HCT116 (cell line): ENCODE results near the gene KRT14. TPM values are rescaled to one million over a fixed set of nuclear protein-coding genes. Genes with fewer than 3 reads are reported as not detected.

Experiments
- ATAC-seq: fragments of 200-7000 bp; cut with Tn5 transposase; 2 replicates; pipeline ENCODE4 v1.9.1; 2020; ENCODE audit warnings: mild to moderate bottlenecking, moderate library complexity
- BruUV-seq: library from RNA; stranded (reverse); fragments of 400-500 nt; replicated peaks from 2 replicates; lab custom pipeline; 2021; lab: Mats Ljungman, UMichigan
- CTCF ChIA-PET: fragments of 300-600 bp; sonication (Branson Sonifier 250); formaldehyde crosslinking; loops from one replicate; lab custom pipeline; 2021; ENCODE audit warnings: antibody characterized with exemption; lab: Charles Lee
- POLR2A ChIA-PET: fragments of 300-600, 350-600 bp; sonication (Branson Sonifier 250); formaldehyde crosslinking; loops from one replicate; lab custom pipeline; 2021; ENCODE audit warnings: antibody characterized with exemption; lab: Charles Lee
- RAD21 ChIA-PET, 2 experiments: fragments of 300-600 bp; sonication (Branson Sonifier 250); formaldehyde crosslinking; loops; one replicate each; lab custom pipeline; 2023; ENCODE audit warnings: low total read pairs in 2 of 2; ENCODE audit not compliant: uncharacterized antibody in 2 of 2, unreplicated experiment in 2 of 2, low non-redundant PET in 1 of 2; lab: Charles Lee
- DNase-seq: peaks from one replicate; pipeline ENCODE4 v3.0.0-alpha.2; 2010; ENCODE audit warnings: low read depth, low spot score
- H2AFZ ChIP-seq: fragments of 200-600 bp; shearing (Covaris generic), sonication (generic); 2 replicates; pipeline ENCODE4 v1.6.1; 2017; ENCODE audit warnings: low read depth, mixed run types, mixed read lengths, antibody characterized with exemption, low read length; ENCODE audit not compliant: poor library complexity, severe bottlenecking
- H3K27ac ChIP-seq: 2 replicates; pipeline ENCODE4 v1.5.1; 2012; ENCODE audit warnings: low read depth, low read length
- H3K27me3 ChIP-seq: fragments of 200-600 bp; sonication (generic); 2 replicates; pipeline ENCODE4 v1.6.1; 2016; ENCODE audit warnings: mixed run types, low read length, mixed read lengths; ENCODE audit not compliant: insufficient read depth
- H3K36me3 ChIP-seq, 2 experiments: fragments of 200-500 bp in 1 of 2; fragments of 200-600 bp in 1 of 2; sonication (Bioruptor generic) in 1 of 2; sonication (generic) in 1 of 2; 2 replicates each; pipeline versions ENCODE4 v1.5.1 to v1.6.1; 2014 to 2016; ENCODE audit warnings: low read length in 2 of 2, inconsistent platforms in 1 of 2, mixed read lengths in 1 of 2, mixed run types in 1 of 2; ENCODE audit not compliant: insufficient read depth in 2 of 2, control insufficient read depth in 1 of 2
- H3K4me1 ChIP-seq, 2 experiments: fragments of 200-600 bp in 1 of 2; sonication (generic) in 1 of 2; 2 replicates each; pipeline versions ENCODE4 v1.5.1 to v1.6.1; 2012 to 2017; ENCODE audit warnings: low read length in 2 of 2, inconsistent platforms in 1 of 2, mild to moderate bottlenecking in 1 of 2, mixed read lengths in 1 of 2, mixed run types in 1 of 2, moderate library complexity in 1 of 2; ENCODE audit not compliant: insufficient read depth in 2 of 2, control insufficient read depth in 1 of 2
- H3K4me2 ChIP-seq: fragments of 200-600 bp; sonication (generic); 2 replicates; pipeline ENCODE4 v1.6.1; 2017; ENCODE audit warnings: mixed run types, low read length, mixed read lengths
- H3K4me3 ChIP-seq, 2 experiments: fragments of 200-600 bp in 1 of 2; sonication (generic) in 1 of 2; replicated peaks in 1 of 2; 2 replicates each; pipeline ENCODE4 v1.5.1; 2011 to 2016; ENCODE audit warnings: low read length in 2 of 2, control low read depth in 1 of 2, low read depth in 1 of 2, mild to moderate bottlenecking in 1 of 2, mixed read lengths in 1 of 2, mixed run types in 1 of 2
- H3K79me2 ChIP-seq: fragments of 200-600 bp; sonication (generic); 2 replicates; pipeline ENCODE4 v1.6.1; 2017; ENCODE audit warnings: mild to moderate bottlenecking, mixed run types, low read length, moderate library complexity, mixed read lengths; ENCODE audit not compliant: insufficient read depth
- H3K9ac ChIP-seq: fragments of 200-600 bp; sonication (generic); 2 replicates; pipeline ENCODE4 v1.6.1; 2016; ENCODE audit warnings: low read length, mixed read lengths
- H3K9me2 ChIP-seq: fragments of 200-600 bp; sonication (generic), shearing (Covaris generic); 2 replicates; pipeline ENCODE4 v1.6.1; 2017; ENCODE audit warnings: mixed run types, mild to moderate bottlenecking, moderate library complexity; ENCODE audit not compliant: insufficient read depth
- H3K9me3 ChIP-seq, 2 experiments: fragments of 200-500 bp in 1 of 2; fragments of 200-600 bp in 1 of 2; sonication (Bioruptor generic) in 1 of 2; sonication (generic) in 1 of 2; 2 replicates each; pipeline ENCODE4 v1.6.1; 2014 to 2017; ENCODE audit warnings: low read length in 2 of 2, mixed read lengths in 2 of 2, inconsistent platforms in 1 of 2, low read depth in 1 of 2, mild to moderate bottlenecking in 1 of 2, mixed run types in 1 of 2, moderate library complexity in 1 of 2; ENCODE audit not compliant: control insufficient read depth in 1 of 2, insufficient read depth in 1 of 2
- H4K20me1 ChIP-seq: fragments of 200-600 bp; sonication (generic), shearing (Covaris generic); 2 replicates; pipeline ENCODE4 v1.6.1; 2017; ENCODE audit warnings: mixed run types, mild to moderate bottlenecking, moderate library complexity; ENCODE audit not compliant: insufficient read depth
- CTCF ChIP-seq, 3 experiments: fragments of 200-600 bp in 1 of 3; sonication (generic) in 1 of 3; IDR thresholded peaks in 2 of 3; conservative IDR thresholded peaks in 1 of 3; 2 replicates each; pipeline ENCODE4 v1.5.1; 2012 to 2017; ENCODE audit warnings: low read depth in 2 of 3, low read length in 2 of 3, antibody characterized with exemption in 1 of 3, borderline replicate concordance in 1 of 3, control low read depth in 1 of 3, mild to moderate bottlenecking in 1 of 3, mixed read lengths in 1 of 3, mixed run types in 1 of 3, moderate library complexity in 1 of 3; ENCODE audit not compliant: insufficient read depth in 1 of 3
- ELF1 ChIP-seq: IDR thresholded peaks from 2 replicates; pipeline ENCODE4 v1.6.1; 2012; ENCODE audit warnings: low read depth, borderline replicate concordance
- EZH2 ChIP-seq: fragments of 200-600 bp; sonication (generic); IDR thresholded peaks from 2 replicates; pipeline ENCODE4 v1.6.1; 2017; ENCODE audit warnings: antibody characterized with exemption, mixed run types
- EZH2phosphoT487 ChIP-seq: fragments of 200-600 bp; IDR thresholded peaks from 2 replicates; pipeline ENCODE4 v1.6.1; 2018; ENCODE audit warnings: antibody characterized with exemption, borderline replicate concordance
- FOSL1 ChIP-seq: IDR thresholded peaks from 2 replicates; pipeline ENCODE4 v1.6.1; 2012; ENCODE audit warnings: low read depth
- POLR2A ChIP-seq: IDR thresholded peaks from 2 replicates; pipeline ENCODE4 v1.7.0; 2011; ENCODE audit warnings: borderline replicate concordance; ENCODE audit not compliant: insufficient read depth, insufficient read length; ENCODE audit errors: extremely low read depth
- RAD21 ChIP-seq: IDR thresholded peaks from 2 replicates; pipeline ENCODE4 v1.6.1; 2012; ENCODE audit warnings: low read depth, mild to moderate bottlenecking
- REST ChIP-seq: IDR thresholded peaks from 2 replicates; pipeline ENCODE4 v1.6.1; 2012; ENCODE audit warnings: low read depth
- SP1 ChIP-seq: IDR thresholded peaks from 2 replicates; pipeline ENCODE4 v1.6.1; 2012; ENCODE audit warnings: low read depth
- SRF ChIP-seq: IDR thresholded peaks from 2 replicates; pipeline ENCODE4 v1.6.1; 2012; ENCODE audit warnings: low read depth
- TCF7L2 ChIP-seq: IDR thresholded peaks from 2 replicates; pipeline ENCODE4 v1.7.0; 2011; ENCODE audit warnings: borderline replicate concordance, inconsistent platforms; ENCODE audit not compliant: insufficient read depth, insufficient read length; ENCODE audit errors: extremely low read depth
- YY1 ChIP-seq: IDR thresholded peaks from 2 replicates; pipeline ENCODE4 v1.6.1; 2011; ENCODE audit warnings: low read length, low read depth, moderate library complexity, mild to moderate bottlenecking; ENCODE audit not compliant: insufficient replicate concordance; ENCODE audit errors: extremely low read depth
- ZFX ChIP-seq: fragments of 450-650 bp; IDR thresholded peaks from 2 replicates; pipeline ENCODE4 v1.6.1; 2017
- intact Hi-C: fragments of 100-400 bp; cut with micrococcal nuclease; formaldehyde crosslinking; loops from 2 replicates; pipeline ENCODE4 v1.10.0; 2022
- total RNA-seq: library from RNA; stranded (reverse); gene quantifications from one replicate; pipeline ENCODE4 v1.2.1, GENCODE V29; 2021; ENCODE audit not compliant: unreplicated experiment

Gene KRT14
- total RNA-seq, 1 experiment from 2014 or later, result not detected

DNA sequence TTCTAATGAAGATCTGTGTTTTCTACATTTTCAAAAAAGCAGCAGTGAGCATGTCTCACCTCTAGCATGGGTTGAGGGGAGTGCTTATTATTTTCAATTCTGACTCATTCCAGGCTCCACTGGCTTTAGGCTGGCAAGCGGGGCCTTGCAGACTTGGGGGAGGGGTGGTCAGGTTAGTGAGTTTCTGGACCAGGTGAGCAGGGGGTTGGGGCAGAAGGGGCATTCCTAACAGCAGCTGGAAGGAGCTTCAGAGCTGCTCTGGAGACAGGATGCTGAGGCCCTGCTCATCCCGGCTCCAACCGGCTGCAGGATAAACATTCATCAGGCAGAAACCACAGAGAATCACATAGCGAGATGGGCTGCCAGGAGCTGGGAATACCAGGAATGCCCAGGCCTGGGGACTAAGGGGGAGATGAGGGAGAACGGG lies 48.1 kb downstream of the KRT14 start (continued):
- TF ChIP-seq RAD21, result no peak

- no peaks in the 10 kb centered on the region for H3K36me3 ChIP-seq
- H3K9me2 ChIP-seq, result no peaks in the 10 kb centered on the region
- no peaks in the 10 kb centered on the region for H3K9me3 ChIP-seq
- no peaks in the 10 kb centered on the region for H3K79me2 ChIP-seq
- no peak for TF ChIP-seq SRF
- no peak for TF ChIP-seq FOSL1
- no peak overlapping the region for H3K4me3 ChIP-seq
- intact Hi-C loops, result no loop called here
- DNase-seq (no peak), ATAC-seq (no peak)
- BruUV-seq, result no TSS peak
- H2AFZ ChIP-seq, result no peak overlapping the region
- RAD21 ChIA-PET, result no interaction called here
- CTCF ChIA-PET, result interaction anchor here (4.9 kb wide), 1 partner anchor 11 kb away, joined by 39 read pairs; no protein-coding TSS in a partner anchor
- peaks cover 22 to 62% of the 10 kb centered on the region in 2 experiments for H3K4me1 ChIP-seq
- no peak overlapping the region for H3K27ac ChIP-seq
- no peaks in the 10 kb centered on the region for H4K20me1 ChIP-seq
- no peak overlapping the region for H3K4me2 ChIP-seq
- POLR2A ChIA-PET, result interaction anchor here (0.9 kb wide), 1 partner anchor 10 kb away, joined by 4 read pairs; the partner anchor contains the start of gene KRT19
- no peaks in the 10 kb centered on the region for H3K27me3 ChIP-seq
- no peak overlapping the region for H3K9ac ChIP-seq
Observed at GRCh38 chr17:41537990-41538389, 48.7 kb downstream of the KRT14 start.

- peaks cover 22 to 66% of the 10 kb centered on the region in 2 experiments for H3K4me1 ChIP-seq
- POLR2A ChIA-PET, result interaction anchor here (0.9 to 2.3 kb wide), 2 partner anchors 9 to 12 kb away, joined by 4 to 7 read pairs; partner anchors contain the start of gene KRT19
- TF ChIP-seq ZFX, result no peak
- TF ChIP-seq TCF7L2, result no peak
- TF ChIP-seq SP1, result no peak
- TF ChIP-seq FOSL1, result no peak
- no peak for TF ChIP-seq YY1
- TF ChIP-seq EZH2, result no peak
- TF ChIP-seq POLR2A, result no peak
- TF ChIP-seq RAD21, result no peak
- TF ChIP-seq EZH2phosphoT487, result no peak
- TF ChIP-seq ELF1, result no peak
- TF ChIP-seq REST, result no peak
- TF ChIP-seq SRF, result no peak
- no peak for TF ChIP-seq CTCF (IDR thresholded peaks at IDR 0.05 in 2 of 3, conservative IDR thresholded peaks at IDR 0.05 in 1 of 3; ENCODE audit: borderline replicate concordance in 1 of 3, insufficient read depth in 1 of 3, low read depth in 2 of 3, low read length in 2 of 3)
Observed at GRCh38 chr17:41537614-41537954, 49.1 kb downstream of the KRT14 start.

More at GRCh38 chr17:41537614-41537954, 49.1 kb downstream of the KRT14 start:
- ChIA-PET RAD21 (no interaction called here), CTCF (interaction anchor here (4.9 kb wide), 1 partner anchor 11 kb away, joined by 39 read pairs; no protein-coding TSS in a partner anchor)
- Histone ChIP-seq H3K36me3 (no peaks in the 10 kb centered on the region), H3K4me3 (no peak overlapping the region), H3K9ac (no peak overlapping the region), H3K4me2 (no peak overlapping the region), H3K9me2 (no peaks in the 10 kb centered on the region), H3K79me2 (no peaks in the 10 kb centered on the region), H4K20me1 (no peaks in the 10 kb centered on the region), H2AFZ (no peak overlapping the region), H3K9me3 (no peaks in the 10 kb centered on the region), H3K27me3 (no peaks in the 10 kb centered on the region), H3K27ac (no peak overlapping the region)
- ATAC-seq (no peak), DNase-seq (no peak)
- BruUV-seq, result no TSS peak
- intact Hi-C loops, result no loop called here
